ENCODE results near the gene ARHGAP33. TPM values are rescaled to one million over a fixed set of nuclear protein-coding genes. Genes with fewer than 3 reads are reported as not detected.
"Not testable (repeated sequence)": the region's sequence is repeated elsewhere in the genome, so short reads cannot be mapped to it uniquely, and the experiment has no call there.

The ARHGAP33 gene
- total RNA-seq, 1 experiment from 2014 or later: 7.8 TPM

- peak; percentile 24 for DNase-seq (ENCODE audit: low spot score)
Measured at GRCh38 chr19:35793381-35794165, 18.2 kb downstream of the ARHGAP33 start.

GRCh38 chr19:35795564-35795963 is 20.2 kb downstream of the ARHGAP33 start:
- not testable (repeated sequence) for DNase-seq (ENCODE audit: low spot score)

GRCh38 chr19:35796645-35797542 is 21.5 kb downstream of the ARHGAP33 start:
- no peak for DNase-seq (ENCODE audit: low spot score)

GRCh38 chr19:35797663-35798062 is 22.3 kb downstream of the ARHGAP33 start:
- DNase-seq (ENCODE audit: low spot score): no peak

- no peak for DNase-seq (ENCODE audit: low spot score)
Measured at GRCh38 chr19:35801828-35802227, 26.5 kb downstream of the ARHGAP33 start.

- DNase-seq (ENCODE audit: low spot score): no peak
Measured at GRCh38 chr19:35805526-35806102, 30.2 kb downstream of the ARHGAP33 start.

- DNase-seq (ENCODE audit: low spot score): no peak
Measured at GRCh38 chr19:35806597-35806996, 31.2 kb downstream of the ARHGAP33 start.

- no peak for DNase-seq (ENCODE audit: low spot score)
Measured at GRCh38 chr19:35807633-35808032, 32.3 kb downstream of the ARHGAP33 start.

GRCh38 chr19:35811317-35812219 is 36.2 kb downstream of the ARHGAP33 start:
- DNase-seq (ENCODE audit: low spot score): no peak

GRCh38 chr19:35812220-35813042 is 37.1 kb downstream of the ARHGAP33 start, which contains the start of gene PRODH2:
Gene PRODH2, minus strand, starts transcription at chr19:35812845. Its CDS starts 40 bp downstream, at chr19:35812805.
- no peak for DNase-seq (ENCODE audit: low spot score)

- DNase-seq (ENCODE audit: low spot score): no peak
Measured at GRCh38 chr19:35813043-35813890, 37.9 kb downstream of the ARHGAP33 start.

- DNase-seq (ENCODE audit: low spot score): no peak
Measured at GRCh38 chr19:35816262-35816661, 40.9 kb downstream of the ARHGAP33 start.

GRCh38 chr19:35816846-35817245 is 41.5 kb downstream of the ARHGAP33 start:
- no peak for DNase-seq (ENCODE audit: low spot score)

GRCh38 chr19:35818445-35818844 is 43.1 kb downstream of the ARHGAP33 start:
- DNase-seq (ENCODE audit: low spot score): no peak

GRCh38 chr19:35822579-35822978 is 47.2 kb downstream of the ARHGAP33 start:
- no peak for DNase-seq (ENCODE audit: low spot score)

- DNase-seq (ENCODE audit: low spot score): no peak
Measured at GRCh38 chr19:35824150-35824549, 48.8 kb downstream of the ARHGAP33 start.

- peak; percentile 60 for DNase-seq (ENCODE audit: low spot score)
Measured at GRCh38 chr19:35828692-35829301, 53.4 kb downstream of the ARHGAP33 start.

- no peak for DNase-seq (ENCODE audit: low spot score)
Measured at GRCh38 chr19:35830986-35831385, 55.6 kb downstream of the ARHGAP33 start.

- DNase-seq (ENCODE audit: low spot score): no peak
Measured at GRCh38 chr19:35832054-35832453, 56.7 kb downstream of the ARHGAP33 start.

Measured in A172 (cell line).